Vagina (tissue), 2 donors: ENCODE data around the gene CISTR. TPM values are rescaled to one million over a fixed set of nuclear protein-coding genes. Genes with fewer than 3 reads are reported as not detected.

Experiments
- DNase-seq, 2 donors: peaks; one replicate each; pipeline ENCODE4 v3.0.0-alpha.2; 2017; ENCODE audit errors: extremely low spot score in 2 of 2
- H3K27ac ChIP-seq: fragments of 200-600 bp; sonication (generic); one replicate; pipeline ENCODE4 v1.5.1; 2019
- H3K27me3 ChIP-seq: fragments of 200-600 bp; sonication (generic); one replicate; pipeline ENCODE4 v1.5.1; 2019
- H3K36me3 ChIP-seq, 2 donors: fragments of 200-600 bp; sonication (generic); one replicate each; pipeline ENCODE4 v1.5.1; 2017 to 2019
- H3K4me1 ChIP-seq: fragments of 200-600 bp; sonication (generic); one replicate; pipeline ENCODE4 v1.5.1; 2019
- H3K4me3 ChIP-seq, 2 donors: fragments of 200-600 bp; sonication (generic); 1 replicate in 1 of 2; 2 replicates in 1 of 2; pipeline ENCODE4 v1.5.1; 2016 to 2019
- H3K9me3 ChIP-seq: fragments of 200-600 bp; sonication (generic); one replicate; pipeline ENCODE4 v1.5.1; 2019
- CTCF ChIP-seq, 3 experiments: fragments of 450-650 bp in 2 of 3; fragments of 200-600 bp in 1 of 3; sonication (generic) in 1 of 3; IDR thresholded peaks; one replicate each; pipeline ENCODE4 v1.5.1; 2017 to 2019; ENCODE audit warnings: antibody characterized with exemption in 3 of 3, mild to moderate bottlenecking in 2 of 3, moderate library complexity in 2 of 3
- POLR2A ChIP-seq, 2 donors: fragments of 450-650 bp; IDR thresholded peaks; one replicate each; pipeline ENCODE4 v1.6.1; 2017; ENCODE audit warnings: antibody characterized with exemption in 2 of 2, mild to moderate bottlenecking in 2 of 2, moderate library complexity in 2 of 2
- POLR2AphosphoS5 ChIP-seq, 2 donors: sonication (generic); formaldehyde crosslinking; IDR thresholded peaks; one replicate each; pipeline ENCODE4 v1.9.0; 2017; ENCODE audit warnings: antibody characterized with exemption in 2 of 2, mild to moderate bottlenecking in 2 of 2, low read depth in 1 of 2; ENCODE audit not compliant: insufficient read depth in 1 of 2
- intact Hi-C: fragments of 100-400 bp; cut with DNase I; formaldehyde crosslinking; loops from one replicate; pipeline ENCODE4 v1.15.1; 2023
- total RNA-seq: library from RNA; depleted of rRNA; stranded (reverse); fragments of >200 nt; gene quantifications from one replicate; pipeline ENCODE4 v1.2.3, GENCODE V29; 2016

Gene CISTR
- total RNA-seq, 1 donor from 2014 or later, result not detected

DNA sequence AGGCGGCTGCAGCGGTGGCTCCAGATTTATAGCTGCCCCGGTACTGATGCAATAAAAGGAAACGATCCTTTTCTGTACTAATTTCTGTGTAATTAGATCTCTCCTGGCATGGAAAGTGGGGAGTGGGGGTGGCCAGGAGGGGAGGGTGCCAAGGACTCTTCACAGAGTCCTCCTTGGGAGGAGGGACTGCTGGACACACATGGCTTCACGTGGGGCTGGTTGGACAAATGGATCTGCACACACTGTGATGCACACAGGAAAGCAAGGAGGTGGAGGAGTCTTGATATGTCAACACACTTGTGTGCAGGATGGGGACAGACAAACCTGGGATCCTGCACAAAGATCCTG is 52.1 kb downstream of the CISTR start:
- Histone ChIP-seq H3K27me3 (peaks cover 12% of the 10 kb centered on the region), H3K27ac (no peak overlapping the region), H3K9me3 (no peaks in the 10 kb centered on the region), H3K4me3 (no peak overlapping the region), H3K36me3 (no peaks in the 10 kb centered on the region), H3K4me1 (peaks cover 27% of the 10 kb centered on the region)
- TF ChIP-seq POLR2A (IDR thresholded peaks at IDR 0.05) (no peak), POLR2AphosphoS5 (IDR thresholded peaks at IDR 0.05; ENCODE audit: insufficient read depth in 1 of 2, low read depth in 1 of 2) (no peak), CTCF (IDR thresholded peaks at IDR 0.05) (no peak)
- intact Hi-C loops, result no loop called here
- DNase-seq, result no peak

GRCh38 chr12:53698948-53699677 is 52.7 kb downstream of the CISTR start:
- no peak for DNase-seq
- H3K27ac ChIP-seq, result no peak overlapping the region
- intact Hi-C loops, result no loop called here
- H3K27me3 ChIP-seq, result peaks cover 12% of the 10 kb centered on the region
- H3K9me3 ChIP-seq, result no peaks in the 10 kb centered on the region
- peaks cover 27% of the 10 kb centered on the region for H3K4me1 ChIP-seq
- no peaks in the 10 kb centered on the region for H3K36me3 ChIP-seq
- TF ChIP-seq POLR2A (IDR thresholded peaks at IDR 0.05) (no peak), POLR2AphosphoS5 (IDR thresholded peaks at IDR 0.05; ENCODE audit: insufficient read depth in 1 of 2, low read depth in 1 of 2) (no peak), CTCF (IDR thresholded peaks at IDR 0.05) (no peak)
- no peak overlapping the region for H3K4me3 ChIP-seq

DNA sequence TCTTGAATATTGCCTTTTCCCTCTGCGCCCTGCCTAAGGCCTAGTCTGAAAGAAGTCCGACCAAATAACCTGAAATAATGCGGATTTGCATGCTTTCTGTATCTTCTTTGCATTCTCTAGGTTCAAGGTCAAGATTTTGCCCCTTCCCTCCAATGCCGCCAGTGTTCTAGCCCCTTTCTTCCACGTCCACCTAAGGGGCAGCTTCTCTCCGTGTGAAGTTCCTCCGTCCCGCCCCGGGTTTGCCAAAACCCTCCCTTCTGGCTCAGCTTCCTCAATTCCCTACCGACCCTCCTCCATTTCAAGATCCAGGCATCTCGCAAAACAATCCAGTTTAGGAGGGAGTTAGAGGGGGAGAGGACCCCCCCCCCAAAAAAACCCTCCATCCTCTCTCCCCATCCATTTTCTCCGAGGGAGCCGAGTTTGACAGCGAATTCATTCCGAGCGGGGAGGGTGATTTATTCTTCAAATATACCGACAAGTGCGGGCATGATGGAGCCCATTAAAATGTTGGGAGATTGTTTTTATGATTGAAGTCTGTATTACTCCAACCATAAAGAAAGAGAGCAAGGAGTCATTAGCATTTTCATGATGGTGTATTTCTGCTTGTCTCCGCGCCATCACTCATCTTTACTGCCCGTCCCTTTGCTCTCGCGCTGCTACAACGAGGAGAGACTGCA is 55.0 kb downstream of the CISTR start:
- Histone ChIP-seq H3K36me3 (no peaks in the 10 kb centered on the region), H3K27ac (no peak overlapping the region), H3K27me3 (peaks cover 12% of the 10 kb centered on the region), H3K4me3 (peak overlapping the region; percentile 30 to 32), H3K4me1 (peaks cover 27% of the 10 kb centered on the region), H3K9me3 (no peaks in the 10 kb centered on the region)
- TF ChIP-seq CTCF (IDR thresholded peaks at IDR 0.05) (no peak), POLR2AphosphoS5 (IDR thresholded peaks at IDR 0.05; ENCODE audit: insufficient read depth in 1 of 2, low read depth in 1 of 2) (no peak), POLR2A (IDR thresholded peaks at IDR 0.05) (no peak)
- intact Hi-C loops, result no loop called here
- DNase-seq, result no peak

Other genes starting within 250 kb of the CISTR start
- not detected for gene NPFF, start 244.5 kb downstream of the CISTR start, total RNA-seq
- gene ATF7, start 125.6 kb downstream of the CISTR start, total RNA-seq, result 34.9 TPM
- 311 TPM for gene ATP5MC2, start 75.9 kb downstream of the CISTR start, total RNA-seq
- gene CALCOCO1, start 24.5 kb downstream of the CISTR start, total RNA-seq, result 131 TPM
- not detected for gene HOXC13, start 186.9 kb upstream of the CISTR start, total RNA-seq
- not detected for gene HOXC12, start 202.9 kb upstream of the CISTR start, total RNA-seq
- not detected for gene HOXC11, start 221.1 kb upstream of the CISTR start, total RNA-seq
- gene HOTAIR, start 223.0 kb upstream of the CISTR start, total RNA-seq, result not detected
- not detected for gene HOXC10, start 233.2 kb upstream of the CISTR start, total RNA-seq
- gene HOXC9, start 248.2 kb upstream of the CISTR start, total RNA-seq, result not detected